Motor neuron (in vitro differentiated cells): ENCODE results near the gene LCORL. TPM values are rescaled to one million over a fixed set of nuclear protein-coding genes. Genes with fewer than 3 reads are reported as not detected.
"Not testable (repeated sequence)": the region's sequence is repeated elsewhere in the genome, so short reads cannot be mapped to it uniquely, and the experiment has no call there.

Experiments used
- ATAC-seq, 8 experiments: fragments of 200-7000 bp; cut with Tn5 transposase; replicated peaks in 6 of 8; 2 replicates each; pipeline ENCODE4 v1.8.0; 2021; ENCODE audit warnings: mild to moderate bottlenecking in 8 of 8, moderate library complexity in 8 of 8
- H3K27ac ChIP-seq, 2 donors: fragments of 250-450 bp; sonication (Bioruptor Pico); 2 replicates each; pipeline ENCODE4 v1.9.0; 2021; ENCODE audit warnings: antibody characterized with exemption in 2 of 2, mild to moderate bottlenecking in 2 of 2, moderate library complexity in 1 of 2
- H3K4me1 ChIP-seq, 2 donors: fragments of 250-450 bp; sonication (Bioruptor Pico); replicated peaks in 1 of 2; 2 replicates each; pipeline ENCODE4 v1.6.1; 2021; ENCODE audit warnings: antibody characterized with exemption in 2 of 2, mild to moderate bottlenecking in 2 of 2, moderate library complexity in 1 of 2
- H3K4me3 ChIP-seq, 5 donors: fragments of 250-450 bp; sonication (Bioruptor Pico); 2 replicates each; pipeline ENCODE4 v1.9.0; 2021; ENCODE audit warnings: antibody characterized with exemption in 5 of 5, mild to moderate bottlenecking in 5 of 5, moderate library complexity in 4 of 5
- WGBS, 10 experiments: fragments of 450-650 bp; shearing (Covaris generic); methylation state at CpG; one replicate each; pipeline ENCODE4 v1.0.0; 2022; 5-methylcytosine and 5-hydroxymethylcytosine counted together
- in situ Hi-C, 9 experiments: fragments of 400-800 bp; cut with MboI; loops; one replicate each; pipeline ENCODE4 v1.15.0; 2021; ENCODE audit warnings: low sequenced_read_pairs in 9 of 9, low pct_unique_long_range_greater_than_20kb in 2 of 9; ENCODE audit not compliant: unreplicated experiment in 9 of 9
- total RNA-seq, 8 experiments: library from RNA; unstranded; fragments of 300-600 nt; gene quantifications; 2 replicates each; pipeline versions ENCODE4 v1.2.3 to v1.2.4, GENCODE V29; 2022

Gene LCORL
- total RNA-seq, 8 experiments from 2014 or later = 9.4 to 31.0 (median 25.6) TPM

DNA sequence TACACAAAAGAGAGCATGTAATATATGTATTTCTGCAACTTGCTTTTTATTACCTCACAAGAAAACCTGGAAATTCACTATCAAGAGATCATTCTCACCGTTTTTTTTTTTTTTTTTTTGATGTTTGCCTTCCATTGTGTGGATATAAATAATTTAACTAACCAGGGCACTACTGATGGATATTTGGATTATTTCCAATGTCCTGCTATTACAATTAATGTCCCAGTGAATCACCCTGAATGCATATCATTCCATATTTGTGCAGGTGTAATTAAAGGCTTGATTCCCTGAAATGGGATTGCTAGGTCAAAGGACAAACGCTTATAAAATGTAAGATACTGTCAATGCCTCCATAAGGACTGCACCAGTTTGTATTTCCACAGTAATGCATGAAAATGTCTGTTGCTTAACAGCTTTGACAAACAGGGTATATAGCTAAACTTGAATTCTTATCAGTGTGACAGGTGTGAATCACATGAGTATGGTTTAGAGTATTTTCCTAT lies 123.0 kb downstream of the LCORL start:
- ATAC-seq = peak in 1 of 8 experiments; percentile 57
- in situ Hi-C loops = no loop called here
- no peak overlapping the region for H3K27ac ChIP-seq
- WGBS, 10 experiments = 51 to 100% (median 85%) methylated on average over 1 to 2 of the region's 2 CpGs
- no peak overlapping the region for H3K4me3 ChIP-seq
- H3K4me1 ChIP-seq = no peaks in the 10 kb centered on the region

DNA sequence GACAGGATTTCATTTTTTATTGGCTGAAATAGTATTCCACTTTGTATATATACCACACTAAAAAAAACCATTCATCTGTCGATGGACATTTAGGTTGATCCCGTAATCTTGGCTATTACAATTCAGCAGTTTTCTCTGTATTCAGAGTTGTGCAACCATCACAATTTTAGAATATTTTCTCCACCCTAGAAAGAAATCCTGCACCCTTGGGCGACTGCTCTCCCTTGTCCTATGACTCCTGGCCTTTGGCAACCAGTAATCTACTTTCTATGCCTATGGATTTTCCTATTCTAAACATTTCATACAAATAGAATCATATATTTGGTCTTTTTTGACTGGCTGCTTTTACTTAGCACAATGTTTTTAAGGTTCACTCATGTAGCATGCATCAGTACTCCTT lies 126.1 kb downstream of the LCORL start:
- in situ Hi-C loops = no loop called here
- no peak for ATAC-seq
- no peaks in the 10 kb centered on the region for H3K4me1 ChIP-seq
- 60 to 100% (median 100%) methylated on average over 1 to 3 of the region's 3 CpGs; no CpG with 5 or more reads in 1 of the 10 experiments for WGBS, 10 experiments
- no peak overlapping the region for H3K4me3 ChIP-seq
- no peak overlapping the region for H3K27ac ChIP-seq

DNA sequence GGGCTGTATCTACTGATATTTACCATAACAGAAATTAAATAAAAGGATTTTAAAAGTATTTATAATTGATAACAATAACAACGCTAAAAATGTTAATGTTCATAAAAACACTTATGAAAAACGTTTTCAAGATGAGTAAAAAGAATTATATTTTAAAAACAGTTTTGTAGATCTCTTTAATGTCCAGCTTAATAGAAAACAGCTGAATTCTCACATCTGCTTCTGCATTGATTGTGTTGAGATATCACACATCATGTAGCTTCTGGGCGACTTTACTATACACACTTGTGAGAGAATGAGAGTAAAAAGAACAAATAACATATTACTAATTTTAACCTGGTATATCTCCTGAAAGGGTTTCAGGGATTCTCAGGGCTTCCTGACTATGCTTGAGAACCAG lies 127.1 kb downstream of the LCORL start:
- H3K4me1 ChIP-seq = peaks cover 0 to 5% of the 10 kb centered on the region in 2 donors
- no peak overlapping the region for H3K4me3 ChIP-seq
- in situ Hi-C loops = no loop called here
- ATAC-seq = no peak
- 33 to 86% (median 83%) methylated on average over 3 of the region's 3 CpGs; no CpG with 5 or more reads in 1 of the 10 experiments for WGBS, 10 experiments
- no peak overlapping the region for H3K27ac ChIP-seq

DNA sequence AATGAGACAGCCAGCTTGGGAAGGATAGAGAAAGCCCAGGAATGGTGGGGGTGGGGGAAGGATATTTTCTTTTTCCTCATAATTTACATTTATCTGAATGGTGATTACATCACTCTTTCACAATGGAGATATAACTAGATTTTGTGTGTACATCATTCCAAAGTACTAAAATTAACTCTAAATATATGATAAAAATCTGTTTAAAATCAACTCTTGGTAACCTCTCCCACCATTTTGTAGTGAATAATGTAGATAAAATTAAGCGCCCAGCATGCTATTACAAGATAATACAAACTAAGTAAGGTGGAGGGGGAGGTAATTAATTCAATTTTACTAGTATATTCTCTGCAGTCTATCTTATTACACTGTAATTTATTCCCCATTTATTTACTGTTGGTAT lies 131.9 kb downstream of the LCORL start:
- Histone ChIP-seq H3K4me3 (no peak overlapping the region), H3K4me1 (peaks cover 0 to 6% of the 10 kb centered on the region in 2 donors), H3K27ac (no peak overlapping the region)
- in situ Hi-C loops = no loop called here
- ATAC-seq = no peak
- WGBS, 10 experiments = 81 to 100% (median 92%) methylated on average over 1 of the region's 1 CpG; no CpG with 5 or more reads in 4 of the 10 experiments

DNA sequence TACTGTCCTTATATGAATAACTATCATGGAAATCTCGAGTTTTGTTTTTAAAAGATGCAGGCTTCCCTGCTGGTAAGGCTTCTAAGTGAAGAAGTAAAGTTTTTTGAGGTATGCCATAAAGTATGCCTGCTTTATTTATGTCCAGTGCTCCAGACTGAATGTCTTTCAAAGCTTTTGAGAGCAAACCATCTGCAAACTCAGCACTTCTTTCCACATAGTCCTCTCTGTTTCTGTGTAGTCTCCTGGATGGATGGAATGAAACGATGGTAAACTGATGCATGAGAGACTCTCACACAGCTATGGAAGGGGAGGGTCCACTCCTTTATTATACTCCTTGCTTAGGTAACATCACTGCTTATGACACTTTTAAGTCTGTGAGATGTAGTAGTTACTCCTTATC lies 137.0 kb downstream of the LCORL start:
- WGBS, 10 experiments = 56 to 100% (median 89%) methylated on average over 1 to 2 of the region's 2 CpGs; no CpG with 5 or more reads in 2 of the 10 experiments
- no peak for ATAC-seq
- Histone ChIP-seq H3K27ac (no peak overlapping the region), H3K4me1 (peaks cover 0 to 2% of the 10 kb centered on the region in 2 donors), H3K4me3 (no peak overlapping the region)
- in situ Hi-C loops = no loop called here

DNA sequence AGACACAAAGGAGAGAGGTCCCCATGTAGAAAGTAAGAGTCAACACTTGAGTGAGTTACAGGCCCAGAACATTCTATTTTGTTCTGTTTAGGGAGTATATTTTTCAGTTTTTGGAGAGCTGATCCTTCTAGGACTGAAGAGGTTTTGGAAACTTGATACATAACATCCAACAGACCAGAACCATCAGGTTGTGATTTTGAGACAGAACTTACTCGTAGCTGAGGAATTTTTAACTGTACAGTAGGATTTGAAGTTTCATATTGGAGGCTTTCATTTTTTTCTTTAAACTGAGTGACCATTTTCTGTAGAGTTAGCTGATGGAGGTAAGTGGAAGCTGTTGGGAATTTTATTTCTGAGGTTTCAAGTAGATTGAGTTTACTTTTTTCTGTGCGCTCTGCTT lies 137.5 kb downstream of the LCORL start:
- 65 to 100% (median 93%) methylated on average over 1 to 2 of the region's 2 CpGs; no CpG with 5 or more reads in 2 of the 10 experiments for WGBS, 10 experiments
- in situ Hi-C loops = no loop called here
- no peak for ATAC-seq
- Histone ChIP-seq H3K4me3 (no peak overlapping the region), H3K4me1 (no peaks in the 10 kb centered on the region), H3K27ac (no peak overlapping the region)

DNA sequence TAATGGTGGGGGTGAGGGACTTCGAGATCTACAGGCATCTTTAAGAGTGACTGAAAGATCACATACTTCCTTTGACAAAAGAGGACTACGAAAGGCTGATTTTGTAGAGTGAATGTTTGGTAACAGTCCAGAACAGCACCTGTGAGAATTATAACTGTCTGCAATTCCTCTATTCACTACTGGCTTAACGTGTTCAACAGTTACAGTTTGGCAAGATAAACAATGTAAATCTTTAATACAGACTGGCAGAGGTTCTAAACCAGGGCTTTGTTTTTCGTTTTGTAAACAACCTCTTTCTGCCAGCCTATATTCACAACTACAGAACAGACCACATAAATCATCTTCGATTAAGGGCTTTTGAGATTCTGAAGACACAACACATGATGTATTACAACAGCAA lies 143.9 kb downstream of the LCORL start:
- WGBS, 10 experiments = 31 to 100% (median 83%) methylated on average over 2 to 5 of the region's 5 CpGs
- in situ Hi-C loops = no loop called here
- peak in 2 of 8 experiments; percentile 41 to 46 for ATAC-seq
- Histone ChIP-seq H3K4me1 (no peaks in the 10 kb centered on the region), H3K27ac (no peak overlapping the region), H3K4me3 (no peak overlapping the region)

DNA sequence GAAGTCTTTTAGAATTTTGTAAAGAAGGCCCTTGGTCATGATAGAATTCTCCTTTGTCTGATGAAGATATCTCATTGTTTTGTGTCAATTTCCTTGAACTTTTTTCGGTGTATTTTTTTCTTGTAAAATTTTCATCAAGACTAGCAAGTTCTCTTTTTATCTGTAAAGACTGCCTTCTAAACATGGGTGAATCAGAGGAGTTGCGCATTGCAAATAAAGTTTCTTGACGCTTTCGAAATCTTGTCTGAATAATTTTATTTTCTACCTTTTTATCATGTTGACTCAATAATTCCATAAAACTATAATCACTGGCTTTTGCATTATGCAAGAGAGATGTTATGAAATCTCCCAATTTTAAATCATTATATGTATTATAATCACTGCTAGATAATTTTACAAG lies 144.6 kb downstream of the LCORL start:
- ATAC-seq = peak in 2 of 8 experiments; percentile 52 to 62
- in situ Hi-C loops = no loop called here
- Histone ChIP-seq H3K4me3 (no peak overlapping the region), H3K4me1 (no peaks in the 10 kb centered on the region), H3K27ac (no peak overlapping the region)
- 33 to 100% (median 93%) methylated on average over 1 to 4 of the region's 4 CpGs; no CpG with 5 or more reads in 1 of the 10 experiments for WGBS, 10 experiments

DNA sequence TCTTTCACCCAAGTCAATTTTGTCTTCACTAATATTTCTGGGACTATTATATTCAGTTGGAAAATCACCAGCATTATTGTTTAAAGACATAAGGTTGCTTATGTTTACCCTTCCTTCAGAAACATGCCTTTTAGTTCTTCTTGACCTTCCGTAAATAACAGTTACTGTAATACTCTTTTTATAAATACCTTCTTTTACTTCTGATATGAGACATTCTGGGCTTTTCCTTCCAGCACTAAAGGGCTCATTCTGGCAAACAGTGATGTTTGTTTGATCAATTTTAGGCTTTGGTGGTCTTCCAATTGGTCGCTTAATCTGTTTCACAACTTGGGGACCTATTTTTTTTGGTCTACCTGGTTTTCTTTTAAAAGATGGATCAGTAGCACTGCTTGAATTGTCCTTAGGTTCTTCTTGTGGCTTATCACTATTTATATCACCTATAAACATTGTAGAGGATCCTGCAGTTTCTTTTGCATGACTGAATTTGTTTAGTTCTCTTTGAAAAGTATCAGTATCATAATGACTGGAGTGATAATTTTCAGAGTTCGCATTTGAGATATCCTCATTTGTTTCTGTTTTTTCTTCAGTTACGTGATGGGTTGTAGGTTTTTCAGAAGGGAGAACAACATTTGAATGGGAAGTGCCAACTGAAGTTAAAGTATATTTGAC lies 146.0 kb downstream of the LCORL start:
- Histone ChIP-seq H3K4me3 (no peak overlapping the region), H3K4me1 (no peaks in the 10 kb centered on the region), H3K27ac (no peak overlapping the region)
- WGBS, 10 experiments = 88 to 100% (median 96%) methylated on average over 1 to 4 of the region's 4 CpGs
- no peak for ATAC-seq
- in situ Hi-C loops = no loop called here

DNA sequence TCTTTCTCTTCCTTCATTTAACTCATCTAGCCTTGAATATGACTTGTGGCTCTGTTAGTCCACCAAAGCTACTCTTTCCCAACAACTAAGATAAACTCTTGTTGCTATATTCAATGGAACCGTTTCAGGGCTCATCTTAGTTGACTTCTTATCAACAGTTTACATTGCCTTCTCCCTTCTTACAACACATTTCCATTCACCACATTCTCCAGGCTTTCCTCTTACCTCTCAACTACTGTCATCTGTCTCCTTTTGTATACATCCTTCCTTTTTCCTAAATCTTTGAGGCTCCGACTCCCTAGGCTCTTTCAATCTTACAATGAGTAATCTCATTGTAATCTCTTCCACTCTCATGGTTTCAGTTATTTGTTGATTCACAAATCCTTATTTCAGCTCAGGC lies 152.2 kb downstream of the LCORL start:
- H3K4me3 ChIP-seq = no peak overlapping the region
- in situ Hi-C loops = no loop called here
- no peaks in the 10 kb centered on the region for H3K4me1 ChIP-seq
- 70 to 100% (median 90%) methylated on average over 1 to 2 of the region's 2 CpGs for WGBS, 10 experiments
- ATAC-seq = no peak
- H3K27ac ChIP-seq = no peak overlapping the region

DNA sequence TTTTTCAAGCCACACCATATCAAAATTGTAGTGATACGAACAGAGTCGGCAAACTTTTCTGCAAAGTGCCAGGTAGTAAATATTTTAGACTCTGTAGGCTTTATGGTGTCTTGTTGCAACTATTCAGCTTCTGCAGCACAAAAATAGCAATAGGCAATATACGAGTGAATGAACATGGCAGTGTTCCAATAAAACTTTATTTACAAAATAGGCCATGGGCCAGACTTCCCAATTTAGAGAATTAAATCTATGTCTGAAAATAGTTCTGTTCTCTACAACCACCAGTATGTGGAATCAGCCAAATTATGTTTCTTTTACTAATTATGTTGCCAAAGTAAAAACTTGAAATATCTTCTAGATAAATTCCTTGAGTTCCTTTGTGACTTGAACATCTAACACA lies 154.3 kb downstream of the LCORL start:
- WGBS, 10 experiments = 27 to 93% (median 87%) methylated on average over 1 to 3 of the region's 3 CpGs; no CpG with 5 or more reads in 3 of the 10 experiments
- no peak for ATAC-seq
- Histone ChIP-seq H3K4me3 (no peak overlapping the region), H3K27ac (no peak overlapping the region), H3K4me1 (no peaks in the 10 kb centered on the region)
- in situ Hi-C loops = no loop called here

DNA sequence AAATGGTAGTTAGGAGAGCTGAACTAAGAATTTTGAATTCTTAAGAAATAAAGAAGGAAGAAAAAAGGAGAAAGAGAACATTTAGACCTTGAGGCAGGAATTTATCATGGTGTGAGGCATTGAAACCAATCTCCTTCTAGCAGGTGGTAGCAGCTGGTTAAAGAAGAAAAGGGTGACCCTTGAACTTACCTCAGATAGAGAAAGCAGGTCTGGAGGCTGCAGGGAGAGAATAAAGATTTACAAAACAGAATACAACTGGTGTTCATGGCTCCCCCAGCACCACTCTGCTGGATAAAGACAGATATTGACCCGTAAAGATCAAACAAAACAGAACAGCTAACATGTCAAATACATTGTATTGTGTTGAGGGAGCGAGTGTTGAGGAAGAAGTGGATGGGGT lies 154.7 kb downstream of the LCORL start:
- Histone ChIP-seq H3K4me3 (no peak overlapping the region), H3K27ac (no peak overlapping the region), H3K4me1 (no peaks in the 10 kb centered on the region)
- 20 to 100% (median 64%) methylated on average over 1 to 2 of the region's 2 CpGs; no CpG with 5 or more reads in 1 of the 10 experiments for WGBS, 10 experiments
- in situ Hi-C loops = no loop called here
- ATAC-seq = no peak

DNA sequence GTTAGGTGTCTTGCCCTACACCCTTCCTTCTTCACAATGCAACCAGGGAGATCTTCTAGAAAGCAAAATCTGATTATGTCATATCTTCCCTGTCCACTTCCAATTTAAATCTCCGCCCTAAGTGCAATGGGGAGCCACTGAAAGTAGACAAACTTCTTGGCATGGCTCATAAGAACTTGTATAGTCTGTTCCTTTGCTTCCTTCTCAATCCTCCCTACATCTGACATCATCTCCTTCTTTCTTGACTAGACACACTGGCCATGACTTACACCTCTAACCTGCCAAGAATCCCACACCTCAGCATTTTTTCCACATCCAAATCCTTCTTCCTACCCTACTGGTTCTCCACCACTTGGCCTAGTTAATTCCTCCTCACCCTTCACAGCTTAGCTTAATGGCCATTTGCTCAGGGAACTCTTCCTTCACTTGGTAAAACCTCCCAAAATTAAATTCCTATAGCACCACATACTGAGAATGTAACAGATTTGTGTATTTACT lies 155.6 kb downstream of the LCORL start:
- no peak overlapping the region for H3K27ac ChIP-seq
- WGBS, 10 experiments = 83 to 100% (median 94%) methylated on average over 1 of the region's 1 CpG; no CpG with 5 or more reads in 4 of the 10 experiments
- no peaks in the 10 kb centered on the region for H3K4me1 ChIP-seq
- no peak for ATAC-seq
- in situ Hi-C loops = no loop called here
- no peak overlapping the region for H3K4me3 ChIP-seq

DNA sequence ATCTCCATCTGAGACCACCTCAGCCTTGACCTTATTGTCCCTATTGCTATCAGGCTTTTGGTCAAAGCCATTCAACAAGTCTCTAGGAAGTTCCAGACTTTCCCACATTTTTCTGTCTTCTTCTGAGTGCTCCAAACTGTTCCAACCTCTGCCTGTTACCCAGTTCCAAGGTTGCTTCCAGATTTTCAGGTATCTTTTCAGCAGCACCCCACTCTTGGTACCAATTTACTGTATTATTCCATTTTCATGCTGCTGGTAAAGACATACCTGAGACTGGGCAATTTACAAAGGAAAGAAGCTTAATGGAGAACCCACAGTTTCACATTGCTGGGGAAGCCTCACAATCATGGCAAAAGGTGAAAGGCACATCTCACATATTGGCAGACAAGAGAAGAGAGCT lies 159.6 kb downstream of the LCORL start:
- H3K4me3 ChIP-seq, H3K27ac ChIP-seq, ATAC-seq, in situ Hi-C loops, H3K4me1 ChIP-seq: not testable (repeated sequence)
